ENCODE data around the gene SPA17.

The SPA17 gene

DNA sequence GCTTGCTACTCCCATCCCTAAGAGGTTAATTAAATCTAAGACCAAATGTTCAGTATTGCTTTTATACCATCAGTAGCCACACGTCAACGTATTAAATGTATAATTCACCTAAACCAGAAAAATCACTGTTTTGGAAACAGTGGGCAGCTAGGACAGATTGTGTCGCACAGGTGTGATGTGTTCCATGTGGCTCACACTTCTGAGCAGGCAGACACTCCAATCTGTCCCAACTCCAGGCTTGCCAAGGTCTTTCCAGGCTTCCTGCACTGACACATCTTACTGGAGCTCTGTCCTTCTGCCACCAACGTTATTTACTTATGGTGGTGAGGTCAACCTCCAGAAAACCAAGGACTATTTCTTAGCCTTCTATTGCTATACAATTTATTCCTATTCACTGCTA, 11.6 kb upstream of the SPA17 start:
- DNase-seq (ENCODE audit: low read depth in 3 of 3): no peak

DNA sequence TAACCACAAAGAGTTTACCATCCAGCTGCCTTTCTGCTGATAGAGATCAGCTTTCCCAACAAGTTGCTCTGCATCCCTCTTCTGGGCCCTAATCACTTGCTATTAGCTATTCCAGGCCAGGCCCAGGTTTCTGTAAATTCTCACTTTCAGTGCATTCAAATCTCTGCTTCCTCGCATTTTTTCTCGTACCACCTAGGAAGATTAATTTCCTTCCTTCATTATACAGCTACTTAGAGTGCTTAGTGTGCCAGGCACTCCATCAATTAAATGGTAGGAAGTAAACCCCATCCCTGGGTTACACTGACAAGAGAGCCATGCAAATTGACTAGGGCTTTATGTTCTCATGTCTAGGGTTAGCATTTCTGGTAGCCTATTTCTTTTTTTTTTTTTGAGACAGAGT, 9.8 kb upstream of the SPA17 start:
- DNase-seq (ENCODE audit: low read depth in 3 of 3): no peak

DNA sequence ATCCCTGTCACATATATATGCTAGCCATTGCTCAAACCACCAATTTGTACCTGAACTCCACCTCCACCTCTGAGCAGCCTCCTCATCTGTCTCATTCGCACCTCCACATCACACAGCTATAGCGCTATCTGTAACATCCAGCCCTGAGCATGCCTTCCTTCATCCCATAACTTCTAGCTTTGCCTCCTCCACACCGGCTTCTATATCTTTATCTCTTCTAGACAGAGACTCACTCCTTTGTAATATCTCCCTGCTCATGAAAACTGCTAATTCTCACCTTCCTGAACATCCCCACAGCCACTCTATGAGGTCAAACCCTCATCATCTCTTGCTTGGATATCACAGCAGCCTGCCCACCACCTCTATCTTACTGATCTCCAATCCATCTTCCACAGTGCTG, 6.1 kb upstream of the SPA17 start:
- DNase-seq (ENCODE audit: low read depth in 3 of 3): no peak

DNA sequence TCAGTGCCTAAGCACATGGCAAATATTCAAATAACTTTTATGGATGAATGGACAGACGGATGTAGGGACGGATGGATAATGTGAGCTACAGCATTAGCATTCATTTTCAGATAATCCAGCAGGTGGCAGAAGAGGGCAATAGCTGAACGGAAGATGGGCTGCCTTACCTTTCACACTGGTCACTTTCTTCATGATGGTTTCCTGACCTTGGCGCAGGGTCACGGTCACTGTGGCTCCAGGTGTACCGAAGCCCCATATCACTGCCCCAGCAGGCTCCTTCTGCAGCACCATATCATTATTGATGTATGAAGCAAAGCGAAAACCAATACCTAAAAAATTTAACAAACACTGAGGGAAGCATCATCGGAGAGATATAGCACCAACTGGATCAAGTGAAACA, 4.5 kb upstream of the SPA17 start:
- DNase-seq (ENCODE audit: low read depth in 3 of 3): no peak

DNA sequence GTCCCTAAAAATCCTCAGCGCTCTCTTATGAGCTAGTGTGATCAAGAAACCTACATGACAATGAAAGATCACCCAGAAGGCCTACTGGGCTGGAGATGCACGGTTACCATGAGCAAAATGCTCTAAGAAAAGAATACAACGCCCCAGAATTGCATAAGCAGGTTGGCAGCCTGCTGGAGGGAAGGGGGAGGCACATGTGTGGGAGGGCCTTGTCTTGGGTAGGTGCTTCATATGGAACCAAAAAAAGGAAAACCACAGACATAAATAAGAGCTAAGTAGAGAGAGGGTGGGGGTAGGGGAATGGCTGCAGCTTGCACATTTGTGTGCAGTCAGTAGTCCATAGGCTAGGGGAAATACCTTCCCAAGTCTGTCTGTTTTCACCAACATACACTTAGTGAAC, 3.0 kb upstream of the SPA17 start:
- DNase-seq (ENCODE audit: low read depth in 3 of 3): peak in 2 of 3 experiments; percentile 8 to 13

DNA sequence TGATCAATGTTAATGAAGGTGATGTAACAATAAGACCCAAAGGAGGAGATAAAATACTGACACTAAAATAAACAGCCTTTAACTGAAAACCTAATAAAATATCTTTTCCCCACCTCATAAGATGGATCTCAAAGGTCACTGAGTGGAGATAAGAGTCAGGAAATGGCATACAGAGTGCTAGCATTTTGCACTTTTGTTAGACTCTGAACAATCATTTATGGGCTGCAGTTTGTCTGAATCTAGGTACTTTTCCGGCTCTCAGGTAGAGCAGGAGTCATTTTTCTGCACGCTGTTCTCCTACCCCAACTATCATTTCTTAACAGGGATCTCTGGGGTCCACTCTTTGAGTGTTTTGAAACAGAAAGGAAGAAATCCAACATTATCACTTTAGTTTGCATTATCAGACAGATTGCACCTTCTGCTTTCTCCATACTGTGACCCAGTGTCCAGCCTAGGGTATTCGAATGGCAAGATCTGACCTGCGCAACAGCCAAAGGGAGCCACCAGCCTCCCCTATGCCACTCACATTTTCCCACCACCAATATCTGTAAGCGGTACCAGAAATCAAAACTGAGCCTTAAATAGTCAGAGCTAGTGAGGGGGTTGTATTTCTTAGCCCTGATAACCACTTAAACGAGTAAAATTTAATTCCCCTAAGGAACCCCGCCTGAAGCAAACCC, 1.0 kb upstream of the SPA17 start:
- no peak for DNase-seq (ENCODE audit: low read depth in 3 of 3)

DNA sequence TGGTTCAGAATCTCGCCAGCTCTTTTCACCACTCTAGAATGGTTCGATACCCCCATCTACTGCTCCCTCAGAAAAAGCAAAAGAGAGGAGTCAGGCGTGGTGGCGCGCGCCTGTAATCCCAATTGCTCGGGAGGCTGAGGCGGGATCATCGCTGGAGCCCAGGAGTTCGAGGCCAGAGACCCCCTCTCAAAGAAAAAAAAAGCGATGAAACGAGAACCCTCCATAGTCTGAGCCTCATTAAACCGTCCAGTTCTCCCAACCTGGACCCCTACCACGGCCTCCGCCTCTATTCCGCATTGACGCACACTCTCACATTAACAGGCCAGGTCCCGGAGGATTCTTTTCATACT, 439 bp downstream of the SPA17 start:
- no peak for DNase-seq (ENCODE audit: low read depth in 3 of 3)

DNA sequence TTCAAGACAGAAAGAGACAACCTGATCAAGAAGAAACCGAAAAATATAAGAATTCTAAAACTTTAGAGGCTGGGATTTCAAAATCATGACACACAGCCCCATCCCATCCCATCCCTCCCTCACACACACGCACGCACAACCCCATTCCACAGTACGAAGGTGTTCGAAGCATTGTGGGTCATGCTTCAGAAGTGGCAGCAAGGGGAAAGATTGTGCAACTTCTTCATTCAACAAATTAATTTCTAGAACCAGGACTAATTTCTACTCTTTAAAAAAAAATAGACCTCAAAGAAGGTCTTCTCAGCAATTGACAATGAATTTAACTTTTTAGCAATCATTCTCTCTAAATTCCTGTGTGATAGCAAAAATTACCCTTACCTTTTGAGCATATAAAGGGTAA, 867 bp downstream of the SPA17 start:
- no peak for DNase-seq (ENCODE audit: low read depth in 3 of 3)

DNA sequence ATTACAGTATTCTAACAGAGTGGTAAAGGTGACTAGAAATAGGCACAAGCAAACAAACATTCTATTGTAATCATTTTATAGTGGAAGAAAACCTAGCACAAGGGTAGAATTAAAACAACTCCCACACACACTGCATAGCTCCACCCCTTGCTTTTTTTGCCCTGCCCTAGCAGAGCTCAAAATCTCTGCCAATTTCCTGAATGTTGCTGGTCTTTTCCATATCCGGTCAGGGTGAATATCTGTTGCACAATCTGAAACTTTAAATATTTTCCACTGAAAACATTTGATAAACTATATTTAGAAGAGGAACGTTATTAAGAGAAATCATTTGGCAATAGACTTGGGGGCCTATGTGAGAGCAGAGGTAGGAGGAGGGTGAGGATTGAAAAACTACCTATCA, 2.7 kb downstream of the SPA17 start:
- DNase-seq (ENCODE audit: low read depth in 3 of 3): no peak

DNA sequence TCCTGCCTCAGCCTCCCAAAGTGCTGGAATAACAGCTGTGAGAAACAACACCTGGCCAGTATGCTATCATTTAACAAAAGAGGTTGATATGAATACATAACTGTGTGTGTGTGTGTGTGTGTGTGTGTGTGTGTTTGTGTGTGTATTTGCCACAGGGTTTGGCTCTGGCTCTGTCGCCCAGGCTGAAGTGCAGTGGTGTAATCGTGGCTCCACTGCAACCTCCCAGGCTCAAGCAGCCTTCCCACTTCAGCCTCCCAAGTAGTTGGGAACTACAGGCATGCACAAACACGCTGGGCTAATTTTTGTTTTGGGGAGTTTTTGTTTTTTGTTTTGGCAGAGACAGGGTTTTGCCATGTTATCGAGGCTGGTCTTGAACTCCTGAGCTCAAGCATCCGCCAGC, 4.7 kb downstream of the SPA17 start:
- no peak for DNase-seq (ENCODE audit: low read depth in 3 of 3)

DNA sequence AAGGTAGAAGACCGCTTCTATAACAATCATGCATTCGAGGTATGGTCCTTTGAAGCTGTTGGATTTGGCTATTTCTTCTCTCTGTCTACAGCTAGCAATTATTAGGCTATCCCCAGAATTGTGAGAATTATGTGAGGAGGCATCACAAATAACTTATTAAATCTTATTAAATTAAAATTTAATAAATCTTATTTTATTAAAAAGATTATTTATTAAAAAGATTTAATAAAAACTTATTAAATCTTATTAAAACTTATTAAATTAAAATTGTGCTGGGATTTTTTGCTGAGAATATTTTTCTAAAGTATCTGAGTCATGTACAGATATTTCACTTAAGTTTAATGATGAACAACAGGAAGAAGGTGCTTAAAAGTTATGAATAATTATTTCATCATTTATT, 7.7 kb downstream of the SPA17 start:
- DNase-seq (ENCODE audit: low read depth in 3 of 3): no peak

DNA sequence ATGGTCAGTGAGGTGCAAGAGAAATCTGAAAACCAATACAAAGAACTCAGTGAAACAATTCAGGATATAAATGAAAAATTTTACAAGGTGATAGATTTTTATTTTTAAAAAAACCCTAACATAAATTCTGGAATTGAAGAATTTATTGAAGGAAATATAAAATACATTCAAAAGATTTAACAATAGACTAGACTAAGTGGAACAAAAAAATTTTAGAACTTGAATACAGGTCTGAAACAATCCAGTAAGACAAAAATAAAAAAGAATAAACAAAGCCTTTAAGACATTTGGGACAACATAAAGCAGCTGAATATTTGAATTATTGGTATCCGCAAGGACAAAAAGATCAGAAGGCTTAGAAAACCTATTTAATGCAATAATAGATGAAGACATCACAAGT, 8.7 kb downstream of the SPA17 start:
- no peak for DNase-seq (ENCODE audit: low read depth in 3 of 3)

DNA sequence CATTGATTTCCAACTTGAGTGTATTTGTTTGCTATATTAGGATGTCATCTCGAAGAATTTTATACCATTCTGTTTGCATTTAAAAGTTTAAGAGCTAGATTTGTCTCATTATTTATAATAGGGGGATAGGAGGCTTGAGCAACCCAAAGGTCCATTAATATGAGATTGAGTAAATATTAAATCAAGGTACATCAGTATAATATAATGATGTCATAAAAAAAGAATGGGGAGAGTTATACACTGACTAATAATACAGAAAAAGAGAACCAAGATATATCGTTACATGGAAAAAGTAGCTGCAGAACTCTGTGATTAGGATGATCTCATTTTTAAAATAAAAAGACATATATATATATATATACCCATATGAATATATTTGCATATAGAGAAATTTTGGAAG, 19.4 kb downstream of the SPA17 start:
- DNase-seq (ENCODE audit: low read depth in 3 of 3): no peak

DNA sequence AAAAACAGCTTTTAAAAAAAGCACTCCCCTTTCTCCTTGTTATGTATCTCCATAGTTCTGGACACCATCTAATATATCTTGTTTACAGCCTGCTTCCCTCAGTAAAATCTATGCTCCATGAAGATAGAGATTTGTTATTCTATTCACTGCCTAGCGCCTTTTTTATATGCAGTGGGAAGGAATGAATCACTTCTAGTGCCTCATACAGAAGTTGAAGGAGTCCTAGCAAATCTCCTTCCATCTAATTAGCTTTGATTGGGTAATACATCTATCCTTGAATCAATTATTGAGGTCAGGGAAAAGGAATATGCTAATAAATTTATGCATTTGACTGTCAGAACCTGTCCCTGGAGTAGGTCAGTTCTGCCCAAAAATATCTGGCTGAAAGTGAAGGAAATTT, 25.8 kb downstream of the SPA17 start:
- no peak for DNase-seq (ENCODE audit: low read depth in 3 of 3)

DNA sequence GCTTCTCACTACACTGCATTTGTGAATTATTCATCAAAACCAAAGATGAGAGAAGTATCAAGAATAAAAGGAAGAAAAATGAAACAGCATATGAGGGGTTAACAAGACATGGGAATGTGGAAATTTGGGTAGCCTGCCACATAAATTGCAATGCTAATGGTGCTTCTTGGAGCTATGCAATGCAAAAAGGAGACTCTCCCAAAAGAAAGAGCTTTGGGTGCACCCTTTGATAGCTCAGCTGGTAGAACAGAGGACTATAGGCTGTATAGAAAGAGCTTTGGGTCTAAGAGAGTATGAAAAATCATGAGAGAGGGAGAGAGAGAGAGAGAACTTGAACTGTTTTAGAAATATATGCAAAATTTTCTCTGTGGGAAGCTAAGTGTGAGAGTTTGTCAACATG, 26.3 kb downstream of the SPA17 start:
- no peak for DNase-seq (ENCODE audit: low read depth in 3 of 3)

DNA sequence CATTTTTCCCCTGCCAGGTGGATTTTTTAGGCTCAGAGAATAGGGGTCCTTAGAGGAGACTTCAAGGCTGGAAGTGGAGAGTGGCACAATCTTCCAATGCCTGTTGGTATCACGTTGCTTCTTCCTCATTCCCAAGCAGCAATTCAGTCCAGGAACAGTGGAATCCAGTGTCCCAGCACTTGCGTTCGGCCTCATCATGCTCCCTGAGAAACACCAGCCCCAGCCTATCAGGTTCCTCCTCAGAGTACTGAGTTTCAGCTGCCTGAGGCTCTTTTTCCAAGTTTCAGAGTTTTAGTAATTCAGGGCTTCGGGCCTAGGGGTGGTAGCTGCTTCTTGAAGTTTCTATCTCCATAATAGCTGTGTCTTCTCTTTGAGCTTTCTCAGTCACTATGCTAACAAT, 34.1 kb downstream of the SPA17 start:
- no peak for DNase-seq (ENCODE audit: low read depth in 3 of 3)

DNA sequence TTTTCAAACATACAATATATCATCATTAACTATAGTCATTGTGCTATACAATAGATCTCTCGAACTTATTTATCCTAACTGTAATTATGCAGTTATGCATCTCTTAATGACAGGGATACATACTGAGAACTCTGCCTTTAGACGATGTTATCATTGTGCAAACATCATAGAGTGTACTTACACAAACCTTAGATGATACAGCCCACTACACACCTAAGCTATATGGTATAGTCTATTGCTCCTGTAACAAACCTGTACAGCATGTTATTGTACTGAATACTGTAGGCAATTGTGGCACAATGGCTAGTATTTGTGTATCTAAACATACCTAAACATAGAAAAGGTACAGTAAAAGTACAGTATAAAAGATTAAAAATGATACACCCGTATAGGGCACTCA, 38.7 kb downstream of the SPA17 start:
- DNase-seq (ENCODE audit: low read depth in 3 of 3): no peak

DNA sequence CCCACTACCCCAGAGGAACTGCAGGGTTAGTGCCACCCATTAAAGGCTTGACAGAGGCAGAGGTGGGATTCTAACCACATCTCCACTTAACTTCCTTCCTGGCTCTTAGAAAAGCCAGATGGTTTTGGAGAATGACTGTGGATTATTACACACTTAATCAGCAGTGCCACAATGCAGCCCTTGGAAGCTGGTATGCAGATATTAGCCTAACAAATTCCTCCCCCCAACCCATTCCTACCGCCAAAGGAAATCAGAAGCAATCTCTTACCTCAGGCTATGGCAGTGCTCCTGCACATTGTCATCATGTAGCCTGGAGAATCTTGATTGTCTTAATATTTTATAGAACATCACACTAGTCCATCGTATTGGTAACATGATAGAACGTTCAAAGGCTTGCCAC, 42.9 kb downstream of the SPA17 start:
- no peak for DNase-seq (ENCODE audit: low read depth in 3 of 3)

DNA sequence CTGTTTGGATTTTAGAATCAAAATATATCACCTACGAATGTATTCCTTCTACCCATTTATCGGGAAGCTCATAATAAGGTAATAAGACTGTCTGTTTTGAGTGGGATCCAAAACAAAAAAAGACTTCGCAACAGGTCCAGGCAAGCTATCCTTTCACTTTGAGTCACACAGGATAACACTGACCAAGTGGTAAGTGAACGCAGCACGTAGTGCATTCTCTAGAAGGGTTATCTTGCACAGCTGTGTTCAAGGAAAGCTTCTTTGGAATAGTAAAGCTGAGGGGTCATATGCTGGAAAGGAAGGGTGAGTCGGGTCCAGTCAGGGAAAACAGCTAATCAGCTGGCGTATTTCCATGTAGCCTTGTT, 43.7 kb downstream of the SPA17 start:
- no peak for DNase-seq (ENCODE audit: low read depth in 3 of 3)

DNA sequence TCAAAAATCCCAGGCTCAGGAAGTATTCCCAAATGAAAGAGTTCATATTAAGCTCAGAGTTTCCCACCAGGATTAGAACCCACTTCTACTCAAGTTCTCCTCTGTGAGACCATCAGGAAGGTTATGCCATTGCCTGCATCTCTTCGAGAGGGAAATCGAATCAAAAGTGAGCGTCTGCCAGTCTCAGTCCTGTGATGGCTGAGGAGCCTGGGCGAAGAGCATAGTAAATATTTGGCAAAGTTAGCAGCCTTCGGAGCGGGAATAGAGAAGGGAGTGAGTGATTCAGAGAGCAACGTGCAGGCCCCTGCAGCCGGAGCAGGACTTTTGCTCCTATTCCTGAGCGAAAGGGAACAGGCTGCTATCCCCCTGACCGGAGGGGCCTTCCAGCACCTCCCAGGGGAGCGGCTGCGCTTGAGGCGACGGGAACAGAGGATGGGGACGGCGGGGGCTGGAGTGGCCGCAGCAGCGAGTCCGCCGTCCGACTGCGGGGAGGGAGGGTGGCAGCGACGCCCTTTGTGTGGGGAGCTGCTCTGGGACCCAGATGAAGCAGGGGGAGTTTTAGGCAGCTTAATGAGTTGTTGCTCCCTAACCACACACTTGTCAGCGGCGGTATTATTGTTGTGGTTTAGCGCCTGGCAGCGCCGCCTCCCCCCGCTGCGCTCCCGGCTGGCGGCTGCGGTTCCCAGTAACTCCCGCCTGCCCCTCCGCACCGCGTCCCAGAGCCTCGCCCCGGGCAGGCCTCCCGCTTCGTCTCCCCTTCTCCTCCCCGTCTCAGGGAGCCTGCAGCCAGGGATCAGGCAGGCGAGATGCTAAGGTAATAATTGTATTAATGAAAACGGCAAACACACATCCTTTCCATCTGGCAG, 44.3 kb downstream of the SPA17 start:
- DNase-seq (ENCODE audit: low read depth in 3 of 3): no peak

DNA sequence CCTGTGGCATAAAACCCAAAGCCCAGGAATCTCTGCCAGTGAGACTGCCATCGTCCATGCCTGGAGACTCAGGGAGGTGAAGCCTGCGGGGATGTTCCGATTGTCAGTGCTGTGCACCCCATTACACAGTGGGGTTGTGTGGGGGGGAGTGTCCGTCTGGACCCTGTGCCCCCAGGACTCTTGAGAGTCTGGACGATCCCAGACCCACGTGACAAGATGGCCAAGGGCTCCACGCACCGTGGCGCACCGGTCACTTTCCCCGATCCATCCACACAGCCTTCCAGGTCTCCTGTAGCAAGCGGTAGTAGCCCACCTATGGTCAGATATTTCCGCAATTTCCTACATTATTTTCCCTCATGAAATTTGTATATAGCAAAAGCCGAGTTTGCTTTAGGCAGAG, 45.1 kb downstream of the SPA17 start:
- no peak for DNase-seq (ENCODE audit: low read depth in 3 of 3)

DNA sequence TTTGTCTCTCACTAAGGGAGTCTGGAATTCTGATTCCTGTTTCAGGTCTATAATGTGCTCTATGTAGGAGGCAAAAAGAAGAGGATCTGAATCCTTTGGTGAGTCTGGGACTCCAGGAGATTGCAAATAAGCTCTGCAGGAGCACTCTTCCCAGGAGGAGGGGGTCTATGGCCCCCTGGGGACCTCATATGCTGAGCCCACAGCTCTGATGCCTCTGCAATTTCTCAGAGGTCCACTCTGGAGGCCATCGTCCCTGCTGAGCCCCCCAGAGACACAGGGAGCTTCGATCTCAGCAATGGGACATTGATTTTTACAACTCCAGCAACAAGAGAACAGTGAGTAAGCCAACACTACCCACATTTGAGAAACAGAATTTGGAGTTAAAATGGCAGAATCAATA, 45.8 kb downstream of the SPA17 start:
- no peak for DNase-seq (ENCODE audit: low read depth in 3 of 3)

DNA sequence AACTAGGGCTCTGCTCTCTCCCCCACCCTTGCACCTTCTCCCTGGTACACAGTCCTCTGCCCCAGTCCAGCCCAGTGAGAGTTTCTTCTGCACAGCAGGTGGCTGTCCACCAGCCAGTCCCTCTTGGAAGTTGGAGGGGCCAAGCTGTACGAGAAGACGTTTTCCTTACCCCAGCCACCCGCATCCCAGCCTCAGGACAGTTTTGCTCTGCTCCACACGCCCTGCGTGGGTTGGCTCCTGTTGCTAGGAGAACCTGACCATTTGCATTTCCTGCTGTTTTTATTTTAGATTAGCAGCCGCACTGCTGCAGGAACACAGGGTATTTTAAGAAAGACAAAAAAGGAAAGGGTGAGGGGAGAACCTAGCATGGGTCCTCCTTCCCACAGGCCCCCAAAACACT, 48.5 kb downstream of the SPA17 start:
- DNase-seq (ENCODE audit: low read depth in 3 of 3): no peak
